Measurements from ENCODE around the gene PRDM2.

PRDM2 gene

GRCh38 chr1:13751985-13752384 is 52.0 kb downstream of the PRDM2 start:
- TF ChIP-seq CTCF (IDR thresholded peaks at IDR 0.05; ENCODE audit: extremely low read depth, missing control alignments) = no peak

GRCh38 chr1:13752852-13753251 is 52.9 kb downstream of the PRDM2 start:
- no peak for TF ChIP-seq CTCF (IDR thresholded peaks at IDR 0.05; ENCODE audit: extremely low read depth, missing control alignments)
- DNase-seq (ENCODE audit: low spot score) = no peak

More at GRCh38 chr1:13751985-13752384, 52.0 kb downstream of the PRDM2 start:
- no peak for DNase-seq (ENCODE audit: low spot score)

GRCh38 chr1:13753636-13754402 is 53.8 kb downstream of the PRDM2 start:
- TF ChIP-seq CTCF (IDR thresholded peaks at IDR 0.05; ENCODE audit: extremely low read depth, missing control alignments) = no peak
- DNase-seq (ENCODE audit: low spot score) = peak; percentile 60

- no peak for DNase-seq (ENCODE audit: low spot score)
- TF ChIP-seq CTCF (IDR thresholded peaks at IDR 0.05; ENCODE audit: extremely low read depth, missing control alignments) = no peak
Measured at GRCh38 chr1:13754510-13755103, 54.6 kb downstream of the PRDM2 start.

- TF ChIP-seq CTCF (IDR thresholded peaks at IDR 0.05; ENCODE audit: extremely low read depth, missing control alignments) = no peak
- no peak for DNase-seq (ENCODE audit: low spot score)
Measured at GRCh38 chr1:13756557-13757315, 56.7 kb downstream of the PRDM2 start.

- TF ChIP-seq CTCF (IDR thresholded peaks at IDR 0.05; ENCODE audit: extremely low read depth, missing control alignments) = no peak
- no peak for DNase-seq (ENCODE audit: low spot score)
Measured at GRCh38 chr1:13757693-13758092, 57.7 kb downstream of the PRDM2 start.

GRCh38 chr1:13759072-13759471 is 59.1 kb downstream of the PRDM2 start:
- no peak for TF ChIP-seq CTCF (IDR thresholded peaks at IDR 0.05; ENCODE audit: extremely low read depth, missing control alignments)
- no peak for DNase-seq (ENCODE audit: low spot score)
